RCC 7860 (cell line): ENCODE measurements around the gene NDUFAF2.
"Not testable (repeated sequence)": the region's sequence is repeated elsewhere in the genome, so short reads cannot be mapped to it uniquely, and the experiment has no call there.

Experiments used
- DNase-seq: peaks from one replicate; pipeline ENCODE4 v3.0.0-alpha.2; 2015; ENCODE audit warnings: low spot score
- FAIRE-seq: peaks from 2 replicates; lab custom pipeline; 2012; peaks lifted over from hg19 to GRCh38; lab: Jason Lieb, UNC

The NDUFAF2 gene

DNA sequence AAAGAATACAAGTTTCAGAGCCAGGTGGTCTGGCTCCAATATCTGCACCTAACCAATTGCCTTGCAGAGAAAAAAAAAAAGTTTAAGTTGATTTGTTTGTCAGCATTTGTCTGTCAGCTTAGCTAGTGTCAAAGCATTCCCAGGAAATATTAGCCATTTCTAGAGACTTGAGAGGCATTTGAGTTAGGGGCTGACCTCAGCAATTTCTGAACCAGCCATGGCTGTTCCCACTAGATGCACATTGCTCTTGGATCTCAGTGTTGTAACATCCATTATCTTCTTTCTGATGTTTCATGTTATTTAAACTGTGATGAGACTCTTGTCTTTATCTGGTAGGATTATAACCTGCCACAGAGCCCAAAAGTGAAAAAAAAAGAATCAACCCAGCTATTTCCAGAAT, 102.3 kb downstream of the NDUFAF2 start:
- DNase-seq (no peak), FAIRE-seq (no peak)

DNA sequence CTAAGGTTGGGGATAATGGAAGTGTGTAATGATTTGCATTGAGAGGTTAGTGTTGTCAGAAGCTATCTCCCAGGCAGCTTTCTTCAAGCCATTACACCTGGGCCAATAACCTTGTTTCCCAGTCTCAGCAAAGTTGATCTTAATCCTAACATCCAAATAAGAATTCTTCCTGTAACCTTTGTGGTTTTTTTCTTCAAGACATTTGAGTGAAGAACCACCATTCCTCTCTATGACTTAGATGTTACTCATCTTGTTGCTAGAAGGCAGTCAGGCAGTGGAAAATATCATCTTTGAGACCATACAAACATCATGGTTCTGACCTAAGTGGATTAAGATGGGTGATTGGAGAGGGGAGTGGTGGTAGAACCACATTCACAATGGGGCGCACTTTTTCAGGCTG, 103.5 kb downstream of the NDUFAF2 start:
- peak; percentile 93 for FAIRE-seq
- peak; percentile 79 for DNase-seq

DNA sequence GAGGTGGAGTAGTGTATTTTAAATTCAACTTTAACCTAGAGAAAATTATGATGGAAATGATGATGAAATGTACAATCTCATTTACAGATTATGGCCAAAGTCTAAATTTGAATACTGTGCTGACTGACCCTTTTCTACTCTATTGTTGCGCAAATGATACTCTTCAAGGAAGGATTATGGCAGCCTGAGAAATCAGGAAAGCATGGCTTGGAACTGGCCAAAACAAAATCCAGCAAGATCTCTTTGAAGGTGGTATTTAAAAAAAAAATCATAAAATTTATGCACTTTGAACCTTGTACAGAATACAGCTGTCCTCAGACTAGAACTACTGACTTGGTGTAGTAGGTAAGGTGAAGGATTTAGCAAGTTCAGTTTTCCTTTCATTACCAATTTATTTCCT, 105.3 kb downstream of the NDUFAF2 start:
- DNase-seq (no peak), FAIRE-seq (no peak)

DNA sequence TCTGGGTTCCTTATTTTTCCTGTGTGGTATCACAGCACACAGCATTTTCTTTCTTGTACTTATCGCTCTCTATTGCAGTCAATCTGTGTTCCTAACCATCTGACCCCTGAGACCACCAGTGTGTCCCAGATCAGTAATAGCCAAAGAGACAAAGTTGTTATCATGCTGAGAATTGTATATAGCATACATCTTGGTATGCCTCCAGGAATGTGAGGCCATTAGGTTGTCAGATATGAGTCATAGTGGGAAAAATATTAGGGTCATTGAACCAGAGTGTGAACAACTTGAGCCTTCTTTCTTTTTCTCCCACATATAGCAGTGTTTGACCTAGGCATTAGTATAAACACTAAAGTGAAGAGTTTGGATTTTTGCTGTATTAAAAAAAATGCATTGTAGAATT, 106.3 kb downstream of the NDUFAF2 start:
- FAIRE-seq: peak; percentile 88
- DNase-seq: peak; percentile 71

DNA sequence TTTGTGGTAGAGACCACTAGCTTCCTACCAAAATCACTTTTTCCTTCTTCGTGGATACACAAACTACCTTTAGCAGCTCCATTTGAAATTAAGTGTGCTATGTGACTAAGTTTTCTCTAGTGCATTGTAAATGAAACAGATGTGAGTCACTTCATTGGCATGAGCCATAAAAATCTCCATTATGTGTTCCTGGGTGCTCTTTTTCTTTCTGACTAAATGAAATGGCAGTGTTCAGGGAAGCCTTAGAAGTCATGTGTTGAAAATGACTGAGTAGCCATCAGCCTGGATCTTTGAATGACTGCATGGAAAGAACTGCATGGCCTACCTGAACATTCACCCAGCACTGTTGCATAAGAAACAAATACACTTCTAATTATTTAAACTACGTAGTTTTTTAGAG, 107.9 kb downstream of the NDUFAF2 start:
- DNase-seq: peak; percentile 86
- peak; percentile 89 for FAIRE-seq

DNA sequence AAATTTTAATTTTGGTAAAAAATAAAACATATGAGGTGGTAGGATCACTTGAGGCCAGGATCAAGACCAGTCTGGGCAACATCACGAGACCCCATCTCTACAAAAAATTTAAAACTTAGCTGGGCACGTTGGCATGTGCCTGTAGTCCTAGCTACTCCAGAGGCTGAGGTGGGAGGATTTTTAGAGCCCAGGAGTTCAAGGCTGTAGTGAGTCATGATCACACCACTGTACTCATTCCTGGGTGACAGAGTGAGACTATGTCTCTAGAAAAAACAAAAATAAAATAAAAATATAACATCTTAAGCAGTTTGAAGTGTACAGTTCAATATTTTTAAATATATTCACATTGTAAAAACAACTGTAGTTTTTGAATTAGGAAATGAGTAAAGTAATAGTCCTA, 108.9 kb downstream of the NDUFAF2 start:
- FAIRE-seq: no peak
- no peak for DNase-seq

DNA sequence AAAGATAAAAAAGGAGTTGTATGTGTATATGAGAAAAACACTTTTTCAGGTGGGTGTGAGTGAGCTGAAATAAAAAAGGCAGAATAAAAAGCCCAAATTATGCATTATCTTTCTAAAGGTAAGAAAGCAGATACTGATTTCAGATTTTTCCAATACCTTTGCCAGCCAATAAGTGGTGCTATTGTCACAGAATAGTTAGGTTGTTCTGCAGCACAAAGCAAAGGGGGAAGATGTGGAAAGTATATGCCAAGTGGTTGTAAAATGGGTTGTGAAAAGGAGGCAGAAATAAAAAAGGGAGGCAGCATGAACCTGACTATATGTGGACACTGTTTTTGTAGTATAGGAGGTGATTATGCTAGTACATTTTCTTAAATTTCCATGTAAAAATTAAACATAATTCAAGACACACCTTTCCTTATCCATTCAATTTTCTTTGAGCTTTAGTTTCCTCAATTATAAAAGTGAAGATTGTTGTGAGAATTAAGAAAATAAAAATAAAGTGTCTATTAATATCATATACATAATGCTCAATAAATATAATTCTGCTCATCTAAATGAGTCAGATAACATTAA, 110.5 kb downstream of the NDUFAF2 start:
- FAIRE-seq (no peak), DNase-seq (peak; percentile 6)

DNA sequence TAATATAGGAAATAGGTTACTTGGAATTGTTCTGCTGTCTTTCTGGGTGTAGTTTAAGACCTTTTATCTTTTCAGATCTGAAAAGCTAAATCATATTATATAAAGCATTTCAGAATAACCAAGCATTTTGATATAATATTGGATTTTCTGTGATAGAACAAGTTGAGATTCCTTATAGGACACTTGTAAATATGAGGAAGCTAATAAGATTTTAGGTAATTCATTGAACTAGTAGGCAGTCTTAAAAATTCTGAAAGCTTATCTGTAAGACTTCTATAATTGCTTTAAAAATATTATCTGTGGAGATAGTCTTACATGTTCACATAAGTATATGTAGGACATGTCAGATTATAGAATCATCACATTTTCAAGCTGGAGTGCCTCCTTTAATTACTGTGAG, 114.5 kb downstream of the NDUFAF2 start:
- FAIRE-seq (no peak), DNase-seq (no peak)

DNA sequence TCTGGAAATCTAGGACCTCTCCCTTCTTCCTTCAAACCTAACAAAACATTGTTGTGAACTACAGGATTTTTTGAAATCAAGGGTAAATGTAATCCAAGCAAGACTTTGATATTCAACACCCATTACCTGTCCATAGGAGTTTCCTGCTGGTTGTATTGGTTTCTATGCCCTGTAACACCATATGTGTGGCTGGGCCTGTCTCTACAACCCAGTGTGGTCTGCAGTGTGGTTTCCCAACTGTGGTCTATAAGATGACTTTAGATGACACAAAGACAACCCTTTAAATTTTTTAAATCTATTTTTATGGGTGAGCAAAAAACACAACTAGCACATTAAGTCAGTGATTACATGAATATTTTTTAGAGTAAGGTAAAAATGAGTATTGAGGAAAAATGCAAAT, 124.1 kb downstream of the NDUFAF2 start:
- FAIRE-seq (no peak), DNase-seq (no peak)

DNA sequence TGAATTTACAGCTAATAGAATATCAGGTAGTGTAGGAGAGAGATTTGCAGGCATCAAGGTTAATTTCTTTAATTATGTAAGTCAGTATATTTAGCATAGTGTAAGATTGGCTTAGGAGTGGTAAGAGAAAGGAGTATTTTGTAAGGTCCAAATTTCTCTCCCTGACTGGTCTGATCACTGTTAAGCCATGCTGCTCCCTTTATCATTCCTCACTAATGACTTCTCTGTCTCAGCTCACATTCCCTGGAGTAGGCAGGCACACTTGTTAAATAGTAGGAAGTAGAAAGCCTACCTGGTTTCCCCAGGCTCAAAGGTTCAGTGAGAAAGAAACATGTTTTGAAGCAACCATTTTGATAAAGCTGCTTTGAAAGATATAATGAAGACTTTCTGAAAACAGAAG, 126.5 kb downstream of the NDUFAF2 start:
- DNase-seq (no peak), FAIRE-seq (no peak)

DNA sequence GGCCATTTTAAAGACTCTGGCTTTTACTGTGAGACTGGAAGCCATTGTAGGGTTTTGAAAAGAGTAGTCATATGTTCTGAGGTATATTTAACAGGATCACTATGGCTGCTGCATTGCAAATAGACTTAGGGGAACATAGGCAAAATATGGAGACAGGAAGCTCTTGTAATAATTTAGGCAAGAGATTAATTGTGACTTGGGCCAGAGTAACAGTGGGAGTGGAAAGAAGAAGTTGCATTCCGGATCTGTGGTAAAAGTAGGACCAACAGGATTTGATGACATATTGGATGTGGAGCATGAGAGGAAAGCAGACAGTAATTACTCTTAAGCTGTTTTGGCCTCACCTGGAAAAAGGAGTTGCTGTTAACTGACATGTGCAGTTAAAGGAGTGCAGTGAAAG, 131.6 kb downstream of the NDUFAF2 start:
- FAIRE-seq (no peak), DNase-seq (no peak)

DNA sequence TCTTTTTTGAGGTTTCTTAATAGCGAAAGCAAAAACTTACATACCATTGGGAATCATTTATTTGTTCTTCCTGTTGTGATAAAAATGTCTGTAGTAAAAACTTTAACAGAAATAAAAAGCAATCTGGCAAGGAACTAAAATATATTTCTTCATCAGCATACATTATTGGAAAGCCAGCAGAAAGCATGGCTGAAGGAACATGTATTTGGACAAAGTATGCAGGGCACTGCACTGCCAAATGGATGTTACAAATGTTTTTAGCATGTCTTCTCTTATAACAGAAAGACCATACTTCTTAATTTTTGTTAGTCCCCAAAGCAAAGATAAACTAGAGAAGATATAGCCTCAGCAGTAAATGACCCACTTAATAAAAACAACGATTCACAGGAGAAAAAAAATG, 136.7 kb downstream of the NDUFAF2 start:
- FAIRE-seq: no peak
- no peak for DNase-seq

DNA sequence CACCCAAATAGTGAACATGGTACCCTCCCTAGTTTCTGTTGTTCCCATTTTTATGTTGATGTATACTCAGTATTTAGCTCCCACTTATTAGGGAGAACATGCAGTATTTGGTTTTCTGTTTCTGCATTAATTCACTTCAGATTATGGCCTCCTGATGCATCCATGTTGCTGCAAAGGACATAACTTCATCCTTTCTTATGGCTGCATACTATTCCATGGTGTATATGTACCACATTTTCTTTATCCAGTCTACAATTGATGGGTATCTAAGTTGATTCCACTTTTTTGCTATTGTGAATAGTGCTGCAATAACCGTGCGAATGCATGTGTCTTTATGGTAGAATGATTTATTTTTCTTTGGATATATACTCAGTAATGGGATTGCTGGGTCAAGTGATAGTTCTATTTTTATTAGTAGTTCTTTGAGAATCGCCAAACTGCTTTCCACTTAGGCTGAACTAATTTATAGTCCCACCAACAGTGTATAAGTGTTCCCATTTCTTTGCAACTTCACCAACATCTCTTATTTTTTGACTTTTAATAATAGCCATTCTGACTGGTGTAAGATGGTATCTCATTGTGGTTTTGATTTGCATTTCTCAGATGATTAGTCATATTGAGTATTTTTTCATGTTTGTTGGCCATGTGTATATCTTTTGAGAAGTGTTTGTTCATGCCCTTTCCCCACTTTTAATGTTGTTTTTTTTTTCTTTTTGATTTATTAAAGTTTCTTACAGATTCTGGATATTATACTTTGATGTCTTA, 137.7 kb downstream of the NDUFAF2 start:
- no peak for FAIRE-seq
- no peak for DNase-seq

DNA sequence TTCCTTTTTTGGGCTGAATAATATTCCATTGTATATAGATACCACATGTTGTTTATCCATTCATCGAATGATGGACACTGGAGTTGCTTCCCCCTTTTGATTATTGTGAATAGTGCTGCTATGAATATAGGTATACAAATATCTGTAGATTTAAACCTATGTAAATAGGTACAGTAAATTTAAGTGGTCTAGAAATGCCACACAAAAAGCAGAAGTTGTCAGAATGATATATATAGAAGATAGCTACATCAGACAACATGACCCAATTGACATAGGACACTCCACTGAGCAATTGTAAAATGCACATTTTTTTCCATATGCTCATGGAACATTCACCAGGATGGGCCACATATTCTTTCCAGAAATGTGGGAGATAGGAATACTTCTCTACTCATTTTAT, 139.7 kb downstream of the NDUFAF2 start:
- DNase-seq (no peak), FAIRE-seq (no peak)

DNA sequence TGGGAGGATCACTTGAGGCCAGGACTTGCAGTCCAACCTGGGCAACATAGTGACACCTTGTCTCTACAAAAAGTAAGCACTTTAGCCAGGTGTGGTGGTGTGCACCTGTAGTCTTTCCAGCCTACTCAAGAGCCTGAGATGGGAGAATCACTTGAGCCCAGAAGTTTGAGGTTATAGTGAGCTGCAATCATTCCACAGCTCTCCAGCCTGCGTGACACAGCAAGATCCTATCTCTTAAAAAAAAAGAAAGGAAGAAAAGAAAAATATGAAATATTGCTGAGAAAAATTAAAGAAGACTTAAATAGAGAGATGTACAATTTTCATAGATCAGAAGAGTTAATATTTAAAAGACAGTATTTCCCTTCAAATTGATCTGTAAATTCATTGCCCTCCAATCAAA, 140.9 kb downstream of the NDUFAF2 start:
- FAIRE-seq (no peak), DNase-seq (no peak)

DNA sequence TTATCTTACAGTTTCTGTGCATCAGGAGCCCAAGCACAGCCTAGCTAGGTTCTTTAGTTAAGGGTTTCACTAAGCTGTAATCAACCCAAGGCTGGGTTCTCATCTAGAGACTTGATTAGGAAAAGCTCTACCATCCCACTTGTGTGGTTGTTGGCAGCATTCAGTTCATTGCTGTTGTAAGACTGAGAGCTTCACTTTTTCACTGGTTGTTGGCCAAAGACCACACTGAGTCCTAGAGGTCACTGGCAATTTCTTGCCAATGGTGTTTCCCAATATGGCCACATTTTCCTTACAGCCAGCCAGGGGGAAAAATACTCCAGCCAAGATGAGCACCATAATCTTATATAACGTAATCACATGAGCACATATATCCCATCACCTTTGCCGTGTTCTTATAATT, 142.9 kb downstream of the NDUFAF2 start:
- no peak for FAIRE-seq
- no peak for DNase-seq

DNA sequence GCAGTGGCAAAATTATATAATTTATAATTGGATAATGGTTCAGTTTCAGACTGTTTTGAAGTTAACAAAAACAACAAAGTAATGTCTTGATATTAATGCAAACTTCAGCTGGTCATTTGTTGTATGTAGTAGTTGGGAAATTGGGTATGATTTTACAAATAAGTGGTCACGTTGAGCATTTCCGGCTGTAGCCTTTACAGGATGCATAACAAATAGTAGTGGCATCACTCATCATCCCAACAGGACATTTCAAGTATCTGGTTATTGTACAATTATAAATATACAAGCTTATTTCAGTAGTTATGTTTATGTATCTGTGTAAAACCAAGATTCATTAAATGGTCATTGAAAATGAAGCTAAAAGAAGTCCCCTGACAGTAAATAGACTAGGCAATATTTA, 144.3 kb downstream of the NDUFAF2 start:
- FAIRE-seq (no peak), DNase-seq (no peak)

DNA sequence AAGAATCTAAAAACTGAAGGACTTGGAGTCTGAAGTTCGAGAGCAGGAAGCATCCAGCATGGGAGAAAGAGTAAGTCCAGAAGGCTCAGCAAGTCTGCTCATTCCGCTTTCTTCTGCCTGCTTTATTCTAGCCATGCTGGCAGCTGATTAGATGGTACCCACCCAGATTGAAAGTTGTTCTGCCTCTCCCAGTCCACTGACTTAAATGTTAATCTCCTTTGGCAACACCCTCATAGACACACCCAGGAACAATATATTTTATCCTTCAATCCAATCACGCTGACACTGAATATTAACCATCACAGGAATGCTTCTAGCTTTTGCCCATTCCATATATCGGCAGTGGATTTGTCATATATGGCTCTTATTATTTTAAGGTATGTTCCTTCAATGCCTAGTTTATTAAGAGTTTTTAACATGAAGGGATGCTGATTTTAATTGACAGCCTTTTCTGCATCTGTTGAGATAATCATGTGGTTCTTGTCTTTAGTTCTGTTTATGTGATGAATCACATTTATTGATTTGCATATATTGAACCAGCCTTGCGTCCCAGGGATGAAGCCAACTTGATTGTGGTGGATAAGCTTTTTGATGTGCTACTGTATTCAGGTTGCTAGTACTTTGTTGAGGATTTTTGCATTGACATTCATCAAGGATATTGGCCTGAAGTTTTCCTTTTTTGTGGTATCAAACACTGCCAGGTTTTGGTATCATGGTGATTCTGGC, 148.2 kb downstream of the NDUFAF2 start:
- FAIRE-seq, DNase-seq: not testable (repeated sequence)

DNA sequence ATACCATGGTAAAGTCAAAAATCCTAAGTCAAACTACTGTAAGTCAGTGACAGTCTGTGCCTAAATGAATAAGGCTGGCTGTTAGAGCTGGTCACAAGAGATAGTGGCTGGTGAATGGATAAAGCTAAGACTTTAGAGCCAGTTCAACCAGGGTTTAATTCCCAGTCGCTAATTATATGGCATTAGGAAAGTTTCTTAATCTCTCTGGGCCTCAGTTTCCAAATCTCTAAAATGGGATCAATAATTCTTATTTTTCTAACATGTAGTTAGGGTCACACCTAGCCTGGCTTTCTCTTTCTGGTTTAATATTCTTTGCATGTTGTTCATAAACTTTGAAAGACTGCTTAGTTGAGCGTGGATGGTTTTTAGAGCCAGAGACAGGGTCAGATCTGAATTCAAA, 152.5 kb downstream of the NDUFAF2 start:
- no peak for FAIRE-seq
- no peak for DNase-seq

DNA sequence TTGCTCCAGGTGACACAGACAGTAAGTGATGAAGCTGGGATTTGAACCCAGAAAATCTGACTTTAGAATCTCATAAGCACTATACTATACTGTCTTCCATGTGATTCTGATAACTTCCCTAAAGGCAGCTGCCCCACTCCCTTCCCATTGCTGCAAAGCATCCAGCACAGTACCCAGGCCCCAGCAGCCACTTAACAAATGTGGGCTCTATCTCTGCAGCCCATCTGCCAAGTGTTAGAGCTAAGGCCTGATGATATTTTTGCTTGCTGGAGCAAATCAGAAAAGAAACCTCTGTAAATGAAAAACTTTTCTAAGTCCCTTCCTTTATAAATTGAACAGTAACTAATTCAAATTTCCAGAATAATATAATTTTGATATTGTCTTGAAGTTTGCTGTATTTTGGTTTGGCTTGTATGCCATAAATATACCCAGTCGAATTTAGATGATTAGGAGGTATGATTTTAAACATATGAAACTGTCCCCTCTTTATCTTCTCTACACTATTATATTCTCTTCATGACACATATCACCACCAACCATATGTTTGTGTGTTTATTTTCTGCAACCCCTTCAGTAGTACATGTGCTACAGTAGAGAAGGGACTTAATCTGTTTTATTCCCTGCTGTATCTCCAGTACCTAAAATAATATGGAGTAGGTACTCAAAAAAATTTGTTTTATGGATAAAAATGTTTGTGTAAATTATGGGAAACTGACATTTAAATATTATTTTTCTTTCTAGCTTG, 153.4 kb downstream of the NDUFAF2 start:
- DNase-seq (no peak), FAIRE-seq (no peak)

DNA sequence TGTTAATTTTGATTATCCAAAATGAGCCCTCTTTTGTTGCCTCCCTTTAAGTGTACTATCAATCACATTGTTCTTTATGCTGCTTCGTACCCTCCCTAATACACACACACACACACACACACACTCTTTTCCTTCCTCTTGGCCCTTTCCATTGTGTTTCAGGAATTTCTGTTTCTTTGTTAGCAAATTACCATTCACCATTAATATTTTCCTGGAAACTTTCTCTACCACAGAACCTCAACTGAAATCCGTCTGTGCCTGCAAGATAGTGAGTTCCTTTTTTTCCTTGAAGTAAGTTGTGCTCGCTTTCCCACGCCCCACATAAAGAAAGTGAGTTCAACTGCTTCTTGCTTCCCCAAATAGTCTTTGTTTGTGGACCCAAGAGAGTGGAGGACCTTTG, 155.4 kb downstream of the NDUFAF2 start:
- DNase-seq: no peak
- no peak for FAIRE-seq
